Measurements from ENCODE around the gene PAPSS2.
"Not testable (repeated sequence)": the region's sequence is repeated elsewhere in the genome, so short reads cannot be mapped to it uniquely, and the experiment has no call there.

Gene PAPSS2

GRCh38 chr10:87643920-87644319 lies 15.8 kb upstream of the PAPSS2 start:
- DNase-seq, result no peak

GRCh38 chr10:87644500-87644899 lies 15.2 kb upstream of the PAPSS2 start:
- not testable (repeated sequence) for DNase-seq

GRCh38 chr10:87646192-87646909 lies 13.3 kb upstream of the PAPSS2 start:
- no peak for DNase-seq

DNA sequence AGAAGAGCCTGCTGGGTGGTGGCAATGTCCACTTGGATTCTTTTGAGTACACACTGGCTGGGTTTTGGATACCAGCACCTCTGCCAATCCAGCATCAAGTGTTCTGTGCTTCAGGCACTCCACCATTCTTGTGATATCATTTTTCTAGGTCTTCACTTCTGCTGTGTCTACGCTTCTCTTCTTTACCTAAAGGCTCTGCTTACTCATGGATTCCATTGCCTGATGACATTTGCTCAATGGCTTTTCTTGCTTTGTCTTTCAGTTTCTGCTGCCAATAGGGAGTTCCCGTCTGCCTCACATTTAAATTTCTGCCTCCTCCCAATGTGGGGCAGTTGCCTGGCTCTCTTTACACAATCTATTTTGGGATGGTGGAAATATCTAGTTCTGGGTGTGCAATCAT lies 12.7 kb upstream of the PAPSS2 start:
- no peak for DNase-seq

DNA sequence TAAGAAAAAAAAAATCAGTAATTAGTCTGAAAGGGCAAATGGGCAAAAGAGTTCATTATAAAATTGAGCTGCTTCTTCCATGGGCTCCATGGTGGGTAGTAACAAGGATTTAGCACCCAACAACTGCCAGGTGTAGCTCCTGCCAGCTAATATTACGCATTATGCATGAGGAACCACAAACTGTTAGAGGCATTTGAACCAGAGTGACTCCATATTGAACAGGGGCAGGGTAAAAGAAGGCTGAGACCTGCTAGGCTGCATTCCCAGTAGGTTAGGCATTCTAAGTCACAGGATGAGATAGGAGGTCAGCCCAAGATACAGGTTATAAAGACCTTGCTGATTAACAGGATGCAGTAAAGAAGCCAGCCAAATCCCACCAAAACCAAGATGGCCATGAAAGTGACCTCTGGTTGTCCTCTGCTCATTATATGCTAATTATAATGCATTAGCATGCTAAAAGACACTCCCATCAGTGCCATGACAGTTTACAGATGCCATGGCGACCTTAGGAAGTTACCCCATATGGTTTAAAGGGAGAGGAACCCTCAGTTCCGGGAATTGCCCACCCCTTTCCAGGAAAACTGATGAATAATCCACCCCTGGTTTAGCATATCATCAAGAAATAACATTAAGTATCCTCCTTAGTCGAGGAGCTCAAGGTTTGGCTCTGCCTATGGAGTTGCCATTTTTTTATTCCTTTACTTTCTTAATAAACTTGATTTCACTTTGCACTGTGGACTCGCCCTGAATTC lies 8.7 kb upstream of the PAPSS2 start:
- DNase-seq, result no peak

DNA sequence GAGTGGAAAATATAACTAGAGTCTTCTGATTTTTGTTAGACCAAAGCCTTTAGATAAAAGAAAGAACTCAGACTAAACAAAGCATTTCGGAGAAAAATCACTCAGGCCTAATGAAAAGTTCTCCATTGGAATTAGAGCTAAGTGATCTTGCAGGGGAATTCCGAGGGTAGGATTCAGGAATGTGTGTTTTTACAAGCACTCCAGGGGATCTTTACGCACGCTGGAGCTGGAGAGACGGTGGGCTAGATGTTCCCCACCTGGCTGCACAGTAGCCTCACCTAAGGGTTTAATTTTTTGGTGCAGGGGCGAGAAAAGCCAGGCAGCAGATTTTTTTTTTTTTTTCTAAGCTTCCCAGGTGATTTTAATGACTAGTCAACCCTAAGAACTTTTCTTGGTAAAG lies 7.9 kb upstream of the PAPSS2 start:
- no peak for DNase-seq

DNA sequence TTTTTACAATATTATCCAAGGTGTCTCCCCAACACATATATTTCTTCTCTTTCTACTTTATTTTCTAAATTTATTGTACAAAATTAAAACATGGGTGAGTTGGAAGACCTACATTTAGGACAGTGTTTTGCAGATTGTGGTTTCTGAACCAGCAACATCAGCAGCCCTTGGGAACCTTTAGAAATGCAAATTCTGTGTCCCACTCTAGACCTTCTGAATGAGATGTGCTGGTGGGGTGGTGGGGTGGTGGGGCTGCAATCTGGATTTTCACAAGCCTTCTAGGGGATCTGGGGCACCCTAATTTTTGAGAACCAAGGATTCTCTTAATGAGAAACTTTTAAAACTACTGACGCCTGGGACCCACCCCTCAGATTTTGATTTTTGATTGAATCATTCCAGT lies 7.4 kb upstream of the PAPSS2 start:
- DNase-seq, result no peak

DNA sequence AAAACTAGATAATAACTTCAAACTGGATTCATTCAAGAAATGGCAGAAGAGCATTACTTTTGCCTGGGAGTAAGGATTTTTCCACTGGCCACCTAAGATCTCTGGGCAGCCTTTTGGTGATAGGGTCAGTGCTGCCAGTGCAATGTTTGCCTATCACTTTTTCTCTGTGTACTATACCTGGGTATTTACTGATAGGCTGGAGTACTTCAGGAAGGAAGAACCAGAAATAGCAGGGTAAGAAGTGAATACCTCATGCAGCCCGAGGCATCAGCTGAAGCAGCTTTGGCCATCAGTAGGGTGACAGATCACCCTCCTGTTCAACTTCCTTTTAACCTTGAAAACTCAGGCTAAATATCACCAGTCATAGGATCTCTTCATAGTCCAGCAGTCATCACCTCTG lies 5.5 kb upstream of the PAPSS2 start:
- no peak for DNase-seq

DNA sequence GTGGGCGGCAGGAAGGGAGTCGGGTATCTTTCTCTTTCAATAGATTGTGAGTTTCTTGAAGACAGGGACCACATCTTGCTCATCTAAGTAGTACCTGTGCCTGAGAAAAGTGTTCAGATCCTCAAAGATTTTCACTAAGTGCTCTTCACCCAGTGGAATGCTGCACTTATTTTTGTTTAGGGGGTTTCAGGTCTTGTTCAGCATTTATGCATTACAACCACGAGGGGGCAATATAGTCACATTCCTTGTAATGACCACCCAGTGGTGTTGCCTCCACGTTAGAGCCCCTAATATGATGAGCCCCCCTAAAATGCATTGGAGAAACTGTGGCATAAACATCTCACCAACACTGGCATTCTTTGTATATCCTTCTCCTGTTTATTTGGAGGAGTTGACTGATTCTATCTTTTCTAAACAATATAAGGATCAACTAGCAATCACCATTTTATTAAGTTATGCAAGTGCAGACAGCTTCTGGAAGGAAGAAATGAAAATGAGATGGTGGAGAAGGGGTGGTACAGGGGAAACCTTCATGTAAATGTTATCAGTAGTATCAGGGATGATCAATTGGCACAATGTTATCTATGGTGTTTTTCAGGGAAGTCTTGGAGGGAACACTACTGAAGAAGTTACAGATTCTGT lies 3.1 kb upstream of the PAPSS2 start:
- no peak for DNase-seq

DNA sequence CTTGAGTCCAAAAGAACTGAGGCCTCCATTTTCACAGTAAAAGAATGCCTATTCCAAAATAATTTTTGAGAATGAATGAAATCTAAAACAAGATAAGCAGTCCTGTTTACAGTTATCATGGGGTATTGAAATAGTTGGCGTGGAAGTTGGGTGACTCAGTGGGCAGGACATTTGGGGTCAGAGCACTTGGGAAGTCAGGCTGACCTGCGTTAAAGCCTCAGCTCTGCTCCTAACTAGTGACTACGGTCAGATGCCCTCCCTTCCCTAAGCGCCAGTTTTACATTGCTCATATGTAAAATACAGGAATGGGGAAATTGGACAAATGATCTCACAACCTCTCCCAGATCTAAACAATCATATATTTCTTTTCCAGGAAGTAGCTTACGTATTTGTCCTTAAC lies 2.3 kb upstream of the PAPSS2 start:
- no peak for DNase-seq

DNA sequence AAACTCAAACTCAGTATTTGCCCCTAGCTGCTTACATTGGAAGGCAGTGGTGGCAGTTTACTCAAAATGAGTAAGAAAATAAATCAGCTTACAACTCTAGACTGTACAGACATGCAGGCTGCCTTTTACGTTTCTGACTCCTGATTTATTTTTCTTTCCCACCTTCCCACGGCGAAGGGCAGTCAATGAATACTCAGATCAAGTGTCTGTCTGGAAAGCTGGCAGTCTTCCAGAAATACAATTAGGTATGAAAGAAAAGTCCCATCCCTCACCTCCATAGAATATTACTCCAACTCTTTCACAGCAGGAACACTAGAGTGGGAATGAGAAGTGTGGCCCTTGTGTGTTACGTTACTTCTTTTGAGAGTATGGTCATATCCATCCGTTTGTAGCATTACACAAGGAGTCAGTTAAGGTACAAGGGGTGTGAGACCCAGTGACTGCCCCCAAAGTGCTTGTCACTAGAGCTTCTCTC lies 1.3 kb upstream of the PAPSS2 start:
- no peak for DNase-seq

DNA sequence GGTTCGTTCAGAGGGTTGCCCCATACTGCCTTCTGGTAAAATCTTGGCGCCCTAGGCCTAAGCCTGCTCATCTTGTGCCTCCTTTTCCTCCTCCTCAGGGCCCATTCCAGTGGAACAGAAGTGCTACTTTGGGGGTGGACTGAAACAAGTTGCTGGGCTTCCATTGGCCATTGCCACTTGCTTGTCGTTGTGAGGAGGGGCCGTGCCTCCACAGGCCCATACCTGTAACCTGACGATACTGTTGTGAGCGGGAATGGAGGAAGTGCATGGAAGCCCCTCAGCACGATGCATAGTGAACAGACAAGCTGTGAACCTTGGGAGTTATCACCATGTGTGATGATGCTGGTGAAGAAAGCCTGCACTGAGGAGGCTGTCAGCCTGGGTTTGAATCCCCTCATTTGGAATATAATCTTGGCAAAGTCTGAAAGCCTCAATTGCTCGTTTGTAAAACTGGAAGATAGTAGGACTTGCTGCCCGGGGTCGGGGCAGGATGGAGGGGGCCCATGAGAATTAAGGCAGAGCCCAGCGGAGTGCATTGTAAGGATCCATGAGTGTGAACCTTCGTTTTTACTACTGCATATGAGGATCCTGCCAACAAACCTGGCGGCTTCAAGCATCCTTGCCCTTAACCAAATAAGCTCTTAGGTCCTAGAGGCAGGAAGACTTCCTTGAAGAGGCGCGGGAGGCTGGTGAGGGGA lies 671 bp upstream of the PAPSS2 start:
- DNase-seq, result no peak

GRCh38 chr10:87660484-87661133 lies 931 bp downstream of the PAPSS2 start:
- no peak for DNase-seq

- no peak for DNase-seq
Measured at GRCh38 chr10:87661861-87662785, 2.4 kb downstream of the PAPSS2 start.

GRCh38 chr10:87664276-87664701 lies 4.6 kb downstream of the PAPSS2 start:
- DNase-seq, result no peak

DNA sequence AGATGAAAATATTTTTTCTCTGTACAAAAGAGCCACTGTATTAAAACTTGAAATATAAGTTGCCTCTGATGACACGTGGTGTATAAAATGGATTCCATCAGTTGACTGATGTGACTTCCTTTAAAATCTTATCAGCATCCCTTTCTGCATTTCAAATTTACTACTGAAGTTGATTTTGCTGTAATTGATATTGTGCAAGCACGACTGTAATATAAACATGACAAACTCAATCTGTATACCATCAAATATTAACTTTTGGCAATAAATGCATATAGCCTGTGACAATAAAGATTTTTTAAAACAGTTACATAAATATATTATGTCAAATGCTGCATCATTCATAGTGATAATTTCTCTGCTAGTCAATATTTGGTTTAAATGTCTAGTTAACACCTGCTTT lies 7.8 kb downstream of the PAPSS2 start:
- no peak for DNase-seq

DNA sequence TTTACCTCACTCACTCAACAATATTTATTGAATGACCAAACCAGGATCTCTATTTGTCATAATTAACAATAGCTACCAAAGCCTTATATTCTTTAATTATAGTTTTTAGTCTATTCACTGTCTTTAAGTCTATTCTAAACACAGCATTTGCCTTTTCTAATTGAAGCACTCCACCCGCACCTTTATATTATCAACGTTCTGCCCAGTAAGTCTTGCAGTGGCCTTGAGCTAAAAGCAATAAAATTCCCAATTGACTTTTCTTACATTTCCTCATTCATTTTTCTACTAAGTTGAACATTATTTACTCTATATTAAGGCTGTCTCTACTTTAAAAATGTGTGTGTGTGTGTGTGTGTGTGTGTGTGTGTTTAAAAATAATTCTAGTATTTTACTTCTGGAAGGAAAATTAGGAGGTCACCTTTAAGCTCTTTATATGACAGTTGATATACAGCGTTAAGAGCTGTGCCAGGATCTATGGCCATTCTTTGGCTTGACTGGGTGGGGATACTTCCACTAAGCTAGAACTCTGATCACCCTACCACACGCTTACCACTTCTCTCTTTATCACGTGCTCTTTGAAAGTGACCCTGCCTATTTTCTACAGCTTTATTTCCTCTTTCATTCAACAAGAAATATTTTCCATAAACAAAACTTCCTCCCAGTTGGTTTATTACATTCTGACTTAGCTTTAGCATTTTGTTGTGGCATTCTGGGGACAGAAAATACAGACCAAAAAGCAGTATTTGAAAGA lies 8.8 kb downstream of the PAPSS2 start:
- no peak for DNase-seq

GRCh38 chr10:87669752-87670151 lies 10.1 kb downstream of the PAPSS2 start:
- DNase-seq, result no peak

- DNase-seq, result no peak
Measured at GRCh38 chr10:87670586-87670985, 10.9 kb downstream of the PAPSS2 start.

DNA sequence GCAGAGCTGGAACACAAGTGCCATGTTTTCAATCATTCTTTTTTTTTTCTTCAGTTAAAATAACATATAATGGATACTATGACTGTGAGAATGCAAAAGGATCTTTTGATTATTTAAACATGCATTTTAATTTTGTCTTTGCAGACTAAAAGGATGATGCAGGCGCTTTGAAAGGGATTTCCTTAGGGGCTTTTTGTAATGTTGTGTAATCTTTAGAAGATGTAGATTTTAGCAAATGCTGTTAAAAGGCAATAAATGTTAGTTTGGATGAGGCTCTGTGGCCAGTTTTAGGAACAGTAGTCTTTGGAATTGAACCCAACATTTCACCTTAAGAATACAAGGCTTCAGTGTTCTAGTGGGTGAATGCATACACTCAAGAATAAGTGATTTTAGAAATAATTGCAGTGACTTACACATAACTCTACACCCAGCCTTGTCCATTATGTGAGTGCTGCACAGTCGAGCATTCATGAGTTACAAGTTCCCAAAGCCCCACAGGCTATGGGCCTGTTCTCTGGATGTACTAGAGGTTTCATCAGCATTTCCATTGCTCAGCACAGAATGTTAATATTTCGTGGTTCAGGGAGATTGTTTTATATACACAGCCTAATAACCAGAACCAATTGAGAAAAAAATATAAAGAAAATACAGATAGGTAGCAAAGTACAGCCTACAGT lies 11.6 kb downstream of the PAPSS2 start:
- no peak for DNase-seq
